Activated CD4-positive, alpha-beta T cell treated with anti-CD3 and anti-CD28 coated beads for 1 hour (primary cell): Measurements from ENCODE around the gene DNASE1L2.
"Not testable (repeated sequence)": the region's sequence is repeated elsewhere in the genome, so short reads cannot be mapped to it uniquely, and the experiment has no call there.

Experiments used
- DNase-seq: peaks from one replicate; pipeline ENCODE4 v3.0.0-alpha.2; 2020

Gene DNASE1L2

DNA sequence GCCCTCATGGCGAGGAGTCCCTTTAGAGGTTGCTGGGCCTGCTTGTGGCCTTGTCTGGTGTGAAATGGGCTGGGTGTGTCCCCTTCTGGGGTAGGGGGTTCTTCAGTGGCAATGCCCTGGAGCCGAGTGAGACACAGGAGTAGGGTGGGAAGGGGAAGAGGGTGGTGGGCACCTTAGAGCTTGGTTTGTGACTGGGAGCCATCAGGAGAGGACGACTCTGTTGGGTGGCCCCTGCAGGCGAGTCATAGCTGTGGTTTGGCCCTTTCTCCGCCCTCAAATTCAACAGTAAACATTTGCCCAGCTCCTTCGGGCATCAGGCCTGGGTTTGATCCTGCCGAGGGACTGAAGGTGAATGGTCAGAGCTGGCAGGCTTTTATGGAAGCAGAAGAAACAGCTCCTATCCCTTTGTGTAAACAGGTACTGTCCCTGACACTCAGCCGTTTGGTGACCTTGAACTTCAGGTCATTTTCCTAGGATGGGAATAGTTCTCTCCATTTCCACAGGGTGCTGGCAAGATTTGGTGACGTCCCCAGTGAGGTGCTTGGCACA is 9.9 kb upstream of the DNASE1L2 start:
- DNase-seq, result no peak

- DNase-seq, result no peak
Observed at GRCh38 chr16:2226918-2227317, 9.3 kb upstream of the DNASE1L2 start.

DNA sequence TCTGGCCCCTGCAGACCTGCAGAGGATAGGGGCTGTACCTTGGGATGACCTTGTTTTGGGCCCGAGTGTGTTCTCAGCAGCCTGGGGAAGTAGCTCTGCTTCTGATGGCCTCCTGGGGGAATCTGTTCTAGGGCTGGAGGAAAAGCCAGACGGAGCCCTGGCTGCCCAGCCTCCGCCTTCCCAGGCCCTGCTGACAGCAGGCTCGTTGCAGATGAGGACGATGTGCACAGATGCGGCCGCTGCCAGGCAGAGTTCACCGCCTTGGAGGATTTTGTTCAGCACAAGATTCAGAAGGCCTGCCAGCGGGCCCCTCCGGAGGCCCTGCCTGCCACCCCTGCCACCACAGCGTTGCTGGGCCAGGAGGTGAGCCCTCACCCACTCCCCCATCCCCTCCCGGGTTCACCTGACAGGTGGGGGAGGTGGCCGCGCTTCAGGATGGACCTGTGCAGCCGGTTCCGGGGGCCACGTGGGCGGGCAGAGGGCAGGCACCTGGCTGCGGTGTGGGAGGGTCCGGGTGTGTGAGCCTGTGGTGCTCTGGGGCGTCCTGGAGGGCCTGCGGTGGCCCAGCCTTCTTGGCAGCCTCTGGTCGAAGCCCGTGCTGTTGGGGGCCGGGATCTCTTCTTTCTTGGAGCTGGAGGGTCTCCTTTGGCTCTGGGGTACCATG is 8.0 kb upstream of the DNASE1L2 start:
- DNase-seq, result no peak

GRCh38 chr16:2229091-2229490 is 7.2 kb upstream of the DNASE1L2 start:
- no peak for DNase-seq

DNA sequence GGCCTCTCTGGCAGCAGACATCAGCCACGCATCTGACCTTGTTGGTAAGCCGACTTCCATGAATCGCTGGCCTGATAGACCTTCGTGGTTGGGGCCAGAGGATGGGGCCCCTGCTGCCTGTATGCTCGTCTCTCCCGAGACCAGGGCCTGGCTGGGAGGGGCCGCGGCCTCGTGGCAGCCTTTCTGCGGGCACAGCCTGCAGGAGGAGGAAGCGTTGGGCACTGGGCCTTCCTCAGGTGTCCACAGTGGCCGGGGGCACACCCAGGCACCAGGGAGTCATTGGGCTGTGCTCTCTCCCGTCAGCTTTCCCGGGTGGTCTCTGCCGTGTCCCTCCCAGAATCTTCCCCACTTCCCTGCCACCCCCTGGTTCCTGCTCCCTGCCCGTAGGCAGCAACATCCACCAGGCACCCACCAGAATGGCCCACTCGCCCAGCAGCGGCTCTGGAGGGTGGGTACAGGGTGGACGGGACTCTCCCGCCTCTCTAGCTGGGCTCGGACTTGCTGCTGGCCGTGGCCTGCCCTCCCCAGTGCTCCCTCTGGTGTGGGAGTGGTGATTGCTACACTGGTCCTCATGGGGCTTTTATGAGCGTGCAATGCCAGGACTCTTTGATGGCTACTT is 6.5 kb upstream of the DNASE1L2 start:
- DNase-seq, result no peak

DNA sequence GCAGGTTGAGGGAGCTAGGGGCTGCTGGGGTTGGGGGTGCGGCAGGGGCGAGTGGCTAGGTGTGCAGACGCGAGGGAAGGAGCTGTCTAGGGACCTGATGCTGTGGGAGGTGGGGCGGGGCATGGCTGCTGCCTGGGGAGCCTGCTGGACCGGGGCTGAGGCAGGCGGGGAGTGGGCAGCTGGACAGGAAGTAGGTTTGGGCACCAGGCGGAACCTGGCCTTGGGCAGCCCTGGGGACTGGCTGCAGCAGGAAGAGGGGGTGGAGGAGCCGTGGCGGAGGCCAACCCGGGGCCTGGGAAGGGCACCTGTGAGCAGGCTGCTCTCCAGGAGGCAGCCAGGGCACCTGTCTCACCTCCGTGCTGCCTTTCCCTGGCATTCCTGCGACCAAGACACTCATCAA is 5.9 kb upstream of the DNASE1L2 start:
- DNase-seq, result no peak

DNA sequence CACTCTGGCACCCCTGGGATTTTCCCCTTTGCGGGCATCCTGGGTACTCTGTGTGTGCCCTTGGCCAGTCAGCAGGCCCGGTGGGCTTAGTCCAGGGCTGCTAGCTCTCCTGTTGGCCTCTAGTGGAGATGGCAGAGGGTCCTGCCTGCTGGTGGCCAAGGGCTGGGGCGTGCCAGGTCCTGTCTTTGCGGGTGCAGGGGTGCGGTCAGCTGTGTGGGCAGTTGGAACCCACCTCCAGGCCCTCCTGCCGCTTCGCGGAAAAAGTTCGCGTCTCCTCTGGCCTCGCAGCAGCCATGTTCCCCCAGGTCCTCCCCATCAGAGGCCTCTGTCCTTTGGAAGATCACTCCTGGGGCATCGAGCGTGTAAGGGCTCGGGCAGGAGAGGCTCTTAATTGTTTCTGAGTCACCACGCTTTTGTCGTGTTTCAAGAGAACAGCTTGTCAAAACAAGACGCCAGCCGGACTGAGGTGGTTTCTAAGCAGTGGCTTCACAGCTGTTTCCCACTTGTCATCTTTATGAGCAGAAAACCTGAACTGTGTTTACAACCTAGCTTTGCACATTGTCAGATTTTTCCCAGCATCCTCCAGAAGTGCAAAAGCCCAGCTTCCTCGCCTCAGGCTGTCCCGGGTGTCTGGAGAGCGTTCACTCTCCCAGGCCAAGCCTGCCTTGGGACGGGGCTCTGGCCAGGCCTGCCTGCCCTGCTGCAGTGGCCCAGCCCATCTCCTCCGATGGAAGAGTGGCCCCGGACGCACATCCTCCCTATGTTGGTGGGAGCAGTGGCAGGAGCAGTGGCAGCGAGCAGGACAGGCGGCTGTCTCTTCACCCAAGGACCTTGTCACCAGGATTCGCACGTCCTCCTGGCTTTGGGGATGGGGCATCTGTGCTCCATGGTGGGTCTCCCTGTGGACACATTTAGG is 5.0 kb upstream of the DNASE1L2 start:
- no peak for DNase-seq

DNA sequence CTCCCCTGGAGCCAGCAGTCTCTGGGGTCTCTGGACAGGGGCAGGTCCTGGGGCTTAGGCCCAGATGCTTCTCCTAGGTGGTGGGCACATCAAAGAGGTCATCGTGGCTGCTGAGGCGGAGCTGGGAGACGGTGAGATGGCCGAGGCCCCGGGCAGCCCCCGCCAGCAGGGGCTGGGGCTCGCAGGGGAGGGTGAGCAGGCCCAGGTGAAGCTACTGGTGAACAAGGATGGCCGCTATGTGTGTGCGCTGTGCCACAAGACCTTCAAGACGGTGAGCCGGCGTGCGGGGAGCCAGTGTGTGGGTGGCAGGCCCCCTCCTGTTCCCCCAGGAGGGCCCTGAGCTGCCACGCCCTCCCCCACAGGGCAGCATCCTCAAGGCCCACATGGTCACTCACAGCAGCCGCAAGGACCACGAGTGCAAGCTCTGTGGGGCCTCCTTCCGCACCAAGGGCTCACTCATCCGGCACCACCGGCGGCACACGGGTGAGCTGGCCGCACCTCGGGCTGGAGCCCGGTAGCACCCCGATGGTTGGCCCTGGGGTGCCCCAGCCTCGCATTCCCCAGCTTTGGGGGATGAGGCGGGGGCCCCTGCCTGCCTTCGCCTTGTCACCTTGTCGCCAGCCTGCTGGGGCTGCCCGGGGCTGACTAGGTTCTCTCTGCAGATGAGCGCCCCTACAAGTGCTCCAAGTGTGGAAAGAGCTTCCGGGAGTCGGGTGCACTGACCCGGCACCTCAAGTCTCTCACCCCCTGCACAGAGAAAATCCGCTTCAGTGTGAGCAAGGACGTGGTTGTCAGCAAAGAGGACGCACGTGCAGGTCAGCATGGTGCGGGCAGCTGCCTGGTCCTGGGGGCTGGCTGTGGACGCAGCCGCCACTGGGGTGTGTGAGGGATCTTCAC is 3.9 kb upstream of the DNASE1L2 start:
- no peak for DNase-seq

- no peak for DNase-seq
Observed at GRCh38 chr16:2233046-2233775, 3.0 kb upstream of the DNASE1L2 start.

DNA sequence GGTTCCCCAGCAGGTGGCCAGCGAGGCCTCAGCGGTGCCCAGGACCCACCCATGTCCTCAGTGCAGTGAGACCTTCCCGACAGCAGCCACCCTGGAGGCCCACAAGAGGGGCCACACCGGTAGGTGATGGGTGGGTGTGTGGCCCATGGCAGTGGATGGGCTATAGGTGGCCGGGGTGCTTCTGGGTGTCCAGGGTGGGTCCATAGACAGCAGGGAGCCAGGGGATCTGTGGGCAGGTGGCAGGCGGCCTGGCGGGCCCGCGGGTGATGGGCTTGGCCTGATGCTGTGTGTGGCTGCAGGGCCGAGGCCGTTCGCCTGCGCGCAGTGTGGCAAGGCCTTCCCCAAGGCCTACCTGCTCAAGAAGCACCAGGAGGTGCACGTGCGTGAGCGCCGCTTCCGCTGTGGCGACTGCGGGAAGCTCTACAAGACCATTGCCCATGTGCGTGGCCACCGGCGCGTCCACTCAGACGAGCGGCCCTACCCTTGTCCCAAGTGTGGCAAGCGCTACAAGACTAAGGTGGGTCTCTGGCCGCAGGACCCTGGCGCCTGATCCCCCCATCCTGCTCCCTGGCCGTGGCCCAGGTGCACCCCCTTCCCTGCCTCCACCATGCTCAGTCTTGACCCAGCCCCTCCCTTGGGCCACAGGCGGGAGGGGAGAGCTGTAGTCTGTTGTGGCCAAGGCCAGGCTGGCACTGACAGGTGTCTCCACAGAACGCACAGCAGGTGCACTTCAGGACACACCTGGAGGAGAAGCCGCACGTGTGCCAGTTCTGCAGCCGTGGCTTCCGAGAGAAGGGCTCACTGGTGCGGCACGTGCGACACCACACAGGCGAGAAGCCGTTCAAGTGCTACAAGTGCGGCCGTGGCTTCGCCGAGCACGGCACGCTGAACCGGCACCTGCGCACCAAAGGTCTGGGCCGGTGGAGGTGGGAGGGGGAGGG is 2.1 kb upstream of the DNASE1L2 start:
- no peak for DNase-seq

GRCh38 chr16:2234813-2235170 is 1.5 kb upstream of the DNASE1L2 start:
- no peak for DNase-seq

DNA sequence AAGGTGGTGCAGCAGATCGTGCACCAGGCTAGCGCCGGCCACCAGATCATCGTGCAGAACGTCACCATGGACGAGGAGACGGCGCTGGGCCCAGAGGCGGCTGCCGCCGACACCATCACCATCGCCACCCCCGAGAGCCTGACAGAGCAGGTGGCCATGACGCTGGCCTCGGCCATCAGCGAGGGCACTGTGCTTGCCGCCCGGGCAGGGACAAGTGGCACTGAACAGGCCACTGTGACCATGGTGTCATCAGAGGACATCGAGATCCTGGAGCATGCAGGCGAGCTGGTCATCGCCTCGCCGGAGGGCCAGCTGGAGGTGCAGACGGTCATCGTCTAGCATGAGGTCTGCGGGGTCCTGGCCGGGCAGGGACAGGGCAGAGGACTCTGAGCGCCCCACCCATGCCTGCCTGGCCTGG is 1.0 kb upstream of the DNASE1L2 start:
- no peak for DNase-seq

GRCh38 chr16:2235695-2236336 is 428 bp upstream of the DNASE1L2 start:
- no peak for DNase-seq

GRCh38 chr16:2237102-2237482 is 848 bp downstream of the DNASE1L2 start:
- DNase-seq, result no peak

GRCh38 chr16:2237493-2238149 is 1.4 kb downstream of the DNASE1L2 start:
- DNase-seq, result no peak

DNA sequence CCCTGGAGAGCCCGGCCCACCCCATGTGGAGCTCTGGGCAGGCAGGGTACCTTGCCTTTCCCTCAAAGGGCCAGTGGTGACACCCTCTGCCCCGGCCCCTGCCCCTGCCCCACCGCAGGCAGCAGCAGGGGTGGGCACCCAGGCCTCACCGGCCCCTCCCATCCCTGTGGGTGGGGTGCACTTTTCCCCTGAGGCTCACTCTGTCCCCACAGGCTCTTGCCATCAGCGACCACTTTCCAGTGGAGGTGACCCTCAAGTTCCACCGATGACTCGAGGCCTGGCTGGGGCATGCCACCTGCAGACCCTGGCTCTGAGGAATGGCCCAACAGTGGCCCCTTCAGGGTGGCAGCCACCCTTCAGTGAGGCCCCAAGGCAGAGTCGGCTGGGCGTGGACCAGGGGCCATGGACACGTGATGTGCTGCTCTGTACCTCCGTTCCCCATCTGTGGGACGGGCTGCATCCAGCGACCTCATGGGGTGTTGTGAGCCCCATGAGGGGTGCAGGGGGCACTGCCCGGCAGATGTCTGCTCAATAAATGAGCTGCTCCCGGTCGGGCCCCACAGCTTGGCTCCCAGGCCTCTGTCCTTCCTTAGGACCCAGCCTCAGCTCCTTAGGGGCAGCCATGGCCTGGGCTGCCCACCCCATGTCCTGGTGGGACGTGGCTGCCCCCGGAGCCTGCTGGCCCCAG is 2.0 kb downstream of the DNASE1L2 start:
- no peak for DNase-seq

DNA sequence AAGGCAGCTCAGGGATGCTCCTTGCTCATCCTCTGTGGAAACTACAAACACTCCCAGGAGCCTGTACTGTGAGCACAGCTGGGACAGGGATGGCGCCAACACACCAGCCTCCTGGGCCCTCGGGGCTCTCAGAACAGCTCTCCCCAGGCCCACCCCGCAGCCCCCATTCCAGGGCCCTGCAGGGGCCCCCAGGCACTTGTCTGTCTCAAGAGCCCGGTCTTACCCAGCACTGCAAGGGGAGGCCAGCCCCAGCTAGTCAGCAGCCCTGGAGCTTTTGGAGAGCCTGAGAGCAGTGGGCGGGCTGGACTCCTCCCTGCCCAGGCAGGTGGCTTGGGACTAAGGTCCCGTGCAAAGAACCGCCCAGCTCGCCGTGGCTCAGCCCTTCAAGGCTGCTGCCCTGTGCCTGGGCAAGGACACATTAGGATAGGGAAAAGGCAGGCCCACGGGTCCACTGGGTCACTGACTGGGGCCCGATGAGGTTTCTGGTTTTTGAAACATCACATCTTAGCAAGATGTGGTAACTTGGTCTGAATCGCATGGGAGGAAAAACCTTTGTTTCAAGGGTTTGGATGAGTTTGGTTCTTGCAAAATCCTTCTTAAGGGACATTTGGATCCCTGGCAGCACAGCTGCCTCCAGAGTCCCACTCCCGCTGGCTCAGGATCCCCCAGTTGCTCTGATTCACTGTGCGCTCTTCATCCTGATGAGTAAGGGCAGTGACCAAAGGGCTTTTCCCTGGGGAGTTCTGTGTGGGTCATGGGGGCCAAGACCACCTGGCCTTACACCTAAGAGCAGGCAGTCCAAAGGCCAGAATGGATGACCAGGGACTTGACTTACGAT is 2.8 kb downstream of the DNASE1L2 start:
- DNase-seq, result no peak

DNA sequence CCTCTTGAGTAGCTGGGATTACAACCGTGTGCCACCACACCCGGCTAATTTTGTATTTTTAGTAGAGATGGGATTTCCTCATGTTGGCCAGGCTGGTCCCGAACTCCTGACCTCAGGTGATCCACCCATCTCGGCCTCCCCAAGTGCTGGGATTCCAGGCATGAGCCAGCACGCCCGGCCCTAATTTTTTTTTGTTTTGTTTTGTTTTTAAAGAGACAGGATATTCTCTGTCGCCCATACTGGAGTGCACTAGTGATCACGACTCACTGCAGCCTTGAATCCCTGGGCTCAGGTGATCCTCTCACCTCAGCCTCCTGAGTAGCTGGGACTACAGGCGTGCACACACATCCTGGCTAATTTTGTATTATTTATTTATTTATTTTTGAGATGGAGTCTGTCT is 4.1 kb downstream of the DNASE1L2 start:
- not testable (repeated sequence) for DNase-seq
